Endodermal cell (in vitro differentiated cells): Measurements from ENCODE around the gene CCDC3. TPM values are rescaled to one million over a fixed set of nuclear protein-coding genes. Genes with fewer than 3 reads are reported as not detected.
"Not testable (repeated sequence)": the region's sequence is repeated elsewhere in the genome, so short reads cannot be mapped to it uniquely, and the experiment has no call there.

Source experiments
- DNase-seq: peaks from one replicate; pipeline ENCODE4 v3.0.0-alpha.2; 2017
- H3K27ac ChIP-seq: 2 replicates; pipeline ENCODE4 v1.5.1; 2013; ENCODE audit warnings: mild to moderate bottlenecking, low read depth, low read length, moderate library complexity
- H3K27me3 ChIP-seq: 2 replicates; pipeline ENCODE4 v1.6.1; 2013; ENCODE audit warnings: mild to moderate bottlenecking, low read length, moderate library complexity; ENCODE audit not compliant: insufficient read depth, control insufficient read depth, poor library complexity, severe bottlenecking
- H3K36me3 ChIP-seq: 2 replicates; pipeline ENCODE4 v1.7.0; 2013; ENCODE audit warnings: mild to moderate bottlenecking, low read length, moderate library complexity; ENCODE audit not compliant: control insufficient read depth, insufficient read depth
- H3K4me1 ChIP-seq: one replicate; pipeline ENCODE4 v1.7.0; 2013; ENCODE audit warnings: low read length; ENCODE audit not compliant: control insufficient read depth, insufficient read depth
- H3K4me3 ChIP-seq: 2 replicates; pipeline ENCODE4 v1.5.1; 2013; ENCODE audit warnings: mild to moderate bottlenecking, low read length, moderate library complexity
- H3K9ac ChIP-seq: 2 replicates; pipeline ENCODE4 v1.6.1; 2013; ENCODE audit warnings: mild to moderate bottlenecking, low read length, moderate library complexity; ENCODE audit not compliant: poor library complexity, severe bottlenecking; ENCODE audit errors: extremely low read depth
- H3K9me3 ChIP-seq: 2 replicates; pipeline ENCODE4 v1.6.1; 2013; ENCODE audit warnings: mild to moderate bottlenecking, low read length, moderate library complexity; ENCODE audit not compliant: control insufficient read depth
- H3K27ac Mint-ChIP-seq: 2 replicates; pipeline ENCODE4 v1.8.0; 2020; ENCODE audit warnings: mixed read lengths
- H3K27me3 Mint-ChIP-seq: 2 replicates; pipeline ENCODE4 v1.8.0; 2021; ENCODE audit warnings: mild to moderate bottlenecking, mixed read lengths; ENCODE audit not compliant: insufficient read depth
- H3K36me3 Mint-ChIP-seq: 2 replicates; pipeline ENCODE4 v1.8.0; 2020; ENCODE audit warnings: low read depth, mixed read lengths
- H3K4me1 Mint-ChIP-seq: 2 replicates; pipeline ENCODE4 v1.8.0; 2020; ENCODE audit warnings: mixed read lengths
- H3K4me3 Mint-ChIP-seq: 2 replicates; pipeline ENCODE4 v1.8.0; 2020; ENCODE audit warnings: mild to moderate bottlenecking, moderate library complexity, mixed read lengths
- H3K9me3 Mint-ChIP-seq: 2 replicates; pipeline ENCODE4 v1.8.0; 2020; ENCODE audit warnings: mild to moderate bottlenecking, mixed read lengths
- WGBS, 2 experiments: methylation state at CpG; one replicate each; pipeline versions ENCODE4 v1.1.5 to v1.1.7; 2013; ENCODE audit warnings: missing lambda C conversion rate in 2 of 2, mixed read lengths in 1 of 2; ENCODE audit not compliant: insufficient coverage in 1 of 2, insufficient read length in 1 of 2; 5-methylcytosine and 5-hydroxymethylcytosine counted together
- total RNA-seq, 2 donors: library from RNA; stranded (reverse); fragmentation: NEBNext Ultra II Directional in 1 of 2; extraction: Animal tissue kit (Norgen Biotek cat#: 25700) in 1 of 2; gene quantifications; 2 replicates in 1 of 2; 3 replicates in 1 of 2; pipeline ENCODE4 v1.2.1, GENCODE V29; 2021
- TF ChIP-seq, protein P1 (sequence below): fragments of 200-600 bp; sonication (generic); conservative IDR thresholded peaks from 2 replicates; pipeline ENCODE4 v1.5.0; 2021; ENCODE audit warnings: antibody characterized with exemption, mild to moderate bottlenecking

Gene CCDC3
- total RNA-seq, 2 donors from 2014 or later: 4.6 to 12.3 TPM

DNA sequence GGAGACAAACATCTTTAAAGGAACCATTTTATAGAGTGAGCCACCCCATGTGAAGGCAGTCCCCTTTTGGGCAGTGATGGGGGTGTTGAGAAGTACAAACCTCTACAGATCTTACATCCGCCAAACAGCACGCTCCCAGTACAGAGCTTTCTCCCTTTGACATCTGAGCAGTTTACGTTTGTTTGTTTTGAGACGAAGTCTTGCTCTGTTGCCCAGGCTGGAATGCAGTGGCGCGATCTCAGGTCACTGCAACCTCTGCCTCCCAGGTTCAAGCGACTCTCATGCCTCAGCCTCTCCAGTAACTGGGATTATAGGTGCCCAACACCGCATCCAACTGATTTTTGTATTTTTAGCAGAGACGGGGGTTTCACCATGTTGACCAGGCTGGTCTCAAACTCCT lies 128.9 kb downstream of the CCDC3 start:
- DNase-seq: no peak
- TF ChIP-seq, protein P1, sequence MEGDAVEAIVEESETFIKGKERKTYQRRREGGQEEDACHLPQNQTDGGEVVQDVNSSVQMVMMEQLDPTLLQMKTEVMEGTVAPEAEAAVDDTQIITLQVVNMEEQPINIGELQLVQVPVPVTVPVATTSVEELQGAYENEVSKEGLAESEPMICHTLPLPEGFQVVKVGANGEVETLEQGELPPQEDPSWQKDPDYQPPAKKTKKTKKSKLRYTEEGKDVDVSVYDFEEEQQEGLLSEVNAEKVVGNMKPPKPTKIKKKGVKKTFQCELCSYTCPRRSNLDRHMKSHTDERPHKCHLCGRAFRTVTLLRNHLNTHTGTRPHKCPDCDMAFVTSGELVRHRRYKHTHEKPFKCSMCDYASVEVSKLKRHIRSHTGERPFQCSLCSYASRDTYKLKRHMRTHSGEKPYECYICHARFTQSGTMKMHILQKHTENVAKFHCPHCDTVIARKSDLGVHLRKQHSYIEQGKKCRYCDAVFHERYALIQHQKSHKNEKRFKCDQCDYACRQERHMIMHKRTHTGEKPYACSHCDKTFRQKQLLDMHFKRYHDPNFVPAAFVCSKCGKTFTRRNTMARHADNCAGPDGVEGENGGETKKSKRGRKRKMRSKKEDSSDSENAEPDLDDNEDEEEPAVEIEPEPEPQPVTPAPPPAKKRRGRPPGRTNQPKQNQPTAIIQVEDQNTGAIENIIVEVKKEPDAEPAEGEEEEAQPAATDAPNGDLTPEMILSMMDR: no peak
- Mint-ChIP-seq H3K27me3 (no peaks in the 10 kb centered on the region), H3K27ac (no peak overlapping the region), H3K9me3 (no peaks in the 10 kb centered on the region), H3K4me1 (peaks cover 4% of the 10 kb centered on the region), H3K4me3 (no peak overlapping the region), H3K36me3 (no peaks in the 10 kb centered on the region)
- Histone ChIP-seq H3K9ac (no peak overlapping the region), H3K27ac (no peak overlapping the region), H3K4me3 (no peak overlapping the region), H3K36me3 (no peaks in the 10 kb centered on the region), H3K4me1 (no peaks in the 10 kb centered on the region), H3K27me3 (no peaks in the 10 kb centered on the region), H3K9me3 (no peaks in the 10 kb centered on the region)
- WGBS, 2 experiments: 91 to 95% methylated on average over 9 of the region's 9 CpGs

DNA sequence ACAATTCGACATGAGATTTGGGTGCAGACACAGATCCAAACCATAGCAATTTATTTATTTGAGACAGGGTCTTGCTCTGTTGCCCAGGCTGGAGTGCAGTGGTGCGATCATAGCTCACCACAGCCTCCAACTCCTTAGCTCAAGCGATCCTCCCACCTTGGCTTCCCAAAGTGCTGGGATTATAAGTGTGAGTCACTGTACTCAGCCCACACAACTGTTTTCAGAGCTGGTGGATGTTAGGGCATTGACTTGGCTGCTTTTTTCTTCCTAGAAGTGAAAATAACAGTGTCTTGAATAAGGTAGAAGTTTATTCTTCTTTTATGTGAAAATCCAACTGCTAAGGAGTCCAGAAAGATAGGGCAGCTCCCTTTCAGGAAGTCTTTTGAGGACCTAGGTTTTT lies 132.1 kb downstream of the CCDC3 start:
- no peak overlapping the region for H3K27ac Mint-ChIP-seq
- TF ChIP-seq, protein P1: no peak
- H3K9ac ChIP-seq: no peak overlapping the region

GRCh38 chr10:12868229-12868628 lies 133.3 kb downstream of the CCDC3 start:
- Histone ChIP-seq H3K27ac (no peak overlapping the region), H3K4me3 (no peak overlapping the region), H3K27me3 (no peaks in the 10 kb centered on the region), H3K9ac (no peak overlapping the region), H3K9me3 (no peaks in the 10 kb centered on the region), H3K36me3 (no peaks in the 10 kb centered on the region), H3K4me1 (no peaks in the 10 kb centered on the region)
- Mint-ChIP-seq H3K27ac (no peak overlapping the region), H3K4me1 (no peaks in the 10 kb centered on the region), H3K4me3 (no peak overlapping the region), H3K36me3 (no peaks in the 10 kb centered on the region), H3K27me3 (no peaks in the 10 kb centered on the region), H3K9me3 (no peaks in the 10 kb centered on the region)
- 92 to 100% methylated on average over 2 to 5 of the region's 5 CpGs for WGBS, 2 experiments
- DNase-seq: no peak
- TF ChIP-seq, protein P1: no peak

More for the DNA sequence above, 132.1 kb downstream of the CCDC3 start:
- H3K4me3 Mint-ChIP-seq: no peak overlapping the region
- Histone ChIP-seq H3K27me3 (no peaks in the 10 kb centered on the region), H3K9me3 (no peaks in the 10 kb centered on the region), H3K4me3 (no peak overlapping the region), H3K36me3 (no peaks in the 10 kb centered on the region), H3K27ac (no peak overlapping the region), H3K4me1 (no peaks in the 10 kb centered on the region)
- WGBS, 2 experiments: 89 to 92% methylated on average over 2 to 3 of the region's 3 CpGs
- no peaks in the 10 kb centered on the region for H3K27me3 Mint-ChIP-seq
- no peaks in the 10 kb centered on the region for H3K4me1 Mint-ChIP-seq
- no peaks in the 10 kb centered on the region for H3K36me3 Mint-ChIP-seq
- no peak for DNase-seq
- no peaks in the 10 kb centered on the region for H3K9me3 Mint-ChIP-seq

DNA sequence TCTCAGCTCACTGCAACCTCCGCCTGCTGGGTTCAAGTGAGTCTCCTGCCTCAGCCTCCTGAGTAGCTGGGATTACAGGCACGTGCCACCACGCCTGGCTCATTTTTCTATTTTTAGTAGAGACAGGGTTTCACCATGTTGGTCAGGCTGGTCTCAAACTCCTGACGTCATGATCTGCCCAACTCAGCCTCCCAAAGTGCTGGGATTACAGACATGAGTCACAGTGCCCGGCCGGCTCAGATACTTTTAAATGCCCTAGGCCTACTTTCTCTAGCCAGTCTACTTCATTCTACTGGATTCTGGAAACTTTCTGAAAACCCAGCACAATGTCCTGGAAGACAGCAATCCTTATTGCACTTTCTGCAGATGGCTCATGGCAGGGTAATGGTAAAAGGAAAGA lies 136.0 kb downstream of the CCDC3 start:
- H3K27ac Mint-ChIP-seq, H3K27ac ChIP-seq, H3K9me3 Mint-ChIP-seq, H3K27me3 Mint-ChIP-seq, H3K4me1 Mint-ChIP-seq, H3K36me3 Mint-ChIP-seq, H3K27me3 ChIP-seq, H3K4me3 ChIP-seq, H3K4me1 ChIP-seq, H3K36me3 ChIP-seq, DNase-seq, H3K4me3 Mint-ChIP-seq, H3K9me3 ChIP-seq, H3K9ac ChIP-seq: not testable (repeated sequence)
- 89% methylated on average over 6 of the region's 6 CpGs for WGBS, 2 experiments
